ENCODE data around the gene KIF16B. TPM values are rescaled to one million over a fixed set of nuclear protein-coding genes. Genes with fewer than 3 reads are reported as not detected.
"Not testable (repeated sequence)": the region's sequence is repeated elsewhere in the genome, so short reads cannot be mapped to it uniquely, and the experiment has no call there.

The KIF16B gene
- total RNA-seq, 4 donors from 2014 or later: 16.6 to 29.6 (median 20.2) TPM

DNA sequence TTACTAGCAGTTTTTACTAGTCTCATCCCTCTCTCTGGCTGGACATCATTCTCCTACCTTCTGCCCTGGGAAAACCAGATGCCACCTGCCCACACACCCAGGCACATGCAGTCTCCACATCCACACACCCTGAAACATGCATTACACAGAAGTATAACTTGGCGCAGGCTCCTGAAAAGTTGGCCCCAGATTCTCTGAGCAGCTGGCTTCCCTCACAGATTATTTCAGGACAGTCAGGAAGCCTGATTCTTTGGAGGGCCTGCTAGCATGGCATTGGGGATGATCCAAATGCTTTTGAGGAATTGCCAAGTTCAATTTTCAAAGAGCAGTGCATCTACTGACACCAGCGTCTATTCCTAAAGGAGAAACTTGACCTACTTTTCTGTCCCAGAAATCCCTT is 27.8 kb upstream of the KIF16B start:
- no peak overlapping the region for H3K27ac ChIP-seq
- no peaks in the 10 kb centered on the region for H3K4me1 ChIP-seq
- no peaks in the 10 kb centered on the region for H3K27me3 ChIP-seq
- DNase-seq: no peak
- WGBS, 2 donors: 41 to 67% methylated on average over 2 of the region's 2 CpGs
- no peaks in the 10 kb centered on the region for H3K9me3 ChIP-seq
- no peaks in the 10 kb centered on the region for H3K36me3 ChIP-seq
- intact Hi-C loops (cut with DNase I): no loop called here
- no peak overlapping the region for H3K4me3 ChIP-seq
- TF ChIP-seq, protein P1, sequence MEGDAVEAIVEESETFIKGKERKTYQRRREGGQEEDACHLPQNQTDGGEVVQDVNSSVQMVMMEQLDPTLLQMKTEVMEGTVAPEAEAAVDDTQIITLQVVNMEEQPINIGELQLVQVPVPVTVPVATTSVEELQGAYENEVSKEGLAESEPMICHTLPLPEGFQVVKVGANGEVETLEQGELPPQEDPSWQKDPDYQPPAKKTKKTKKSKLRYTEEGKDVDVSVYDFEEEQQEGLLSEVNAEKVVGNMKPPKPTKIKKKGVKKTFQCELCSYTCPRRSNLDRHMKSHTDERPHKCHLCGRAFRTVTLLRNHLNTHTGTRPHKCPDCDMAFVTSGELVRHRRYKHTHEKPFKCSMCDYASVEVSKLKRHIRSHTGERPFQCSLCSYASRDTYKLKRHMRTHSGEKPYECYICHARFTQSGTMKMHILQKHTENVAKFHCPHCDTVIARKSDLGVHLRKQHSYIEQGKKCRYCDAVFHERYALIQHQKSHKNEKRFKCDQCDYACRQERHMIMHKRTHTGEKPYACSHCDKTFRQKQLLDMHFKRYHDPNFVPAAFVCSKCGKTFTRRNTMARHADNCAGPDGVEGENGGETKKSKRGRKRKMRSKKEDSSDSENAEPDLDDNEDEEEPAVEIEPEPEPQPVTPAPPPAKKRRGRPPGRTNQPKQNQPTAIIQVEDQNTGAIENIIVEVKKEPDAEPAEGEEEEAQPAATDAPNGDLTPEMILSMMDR (IDR thresholded peaks at IDR 0.05): no peak
- no peak for TF ChIP-seq POLR2A (IDR thresholded peaks at IDR 0.05)

DNA sequence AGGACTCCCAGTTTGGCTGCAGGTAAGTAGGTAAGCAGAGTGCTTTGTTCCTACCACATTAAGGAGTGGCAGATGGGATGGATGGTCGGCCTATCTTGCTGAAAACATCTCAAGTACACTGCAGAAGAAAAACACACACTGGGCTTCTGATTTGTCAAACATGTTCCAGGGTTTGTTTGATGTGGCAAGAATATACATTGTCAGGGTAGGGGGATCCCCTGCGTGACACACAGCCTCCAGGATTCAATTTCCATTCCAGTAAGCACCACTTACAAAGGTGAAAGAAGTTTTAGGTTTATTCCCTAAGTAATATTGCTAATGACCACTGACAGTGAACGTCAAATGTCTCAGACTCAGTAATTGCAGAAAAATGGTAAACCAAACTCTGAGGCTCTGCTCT is 26.0 kb upstream of the KIF16B start:
- Histone ChIP-seq H3K27ac (no peak overlapping the region), H3K4me1 (no peaks in the 10 kb centered on the region), H3K36me3 (no peaks in the 10 kb centered on the region), H3K27me3 (no peaks in the 10 kb centered on the region), H3K4me3 (no peak overlapping the region), H3K9me3 (no peaks in the 10 kb centered on the region)
- intact Hi-C loops (cut with DNase I): no loop called here
- TF ChIP-seq, protein P1 (IDR thresholded peaks at IDR 0.05): no peak
- no peak for TF ChIP-seq POLR2A (IDR thresholded peaks at IDR 0.05)
- 52 to 72% methylated on average over 3 of the region's 3 CpGs for WGBS, 2 donors
- no peak for DNase-seq

DNA sequence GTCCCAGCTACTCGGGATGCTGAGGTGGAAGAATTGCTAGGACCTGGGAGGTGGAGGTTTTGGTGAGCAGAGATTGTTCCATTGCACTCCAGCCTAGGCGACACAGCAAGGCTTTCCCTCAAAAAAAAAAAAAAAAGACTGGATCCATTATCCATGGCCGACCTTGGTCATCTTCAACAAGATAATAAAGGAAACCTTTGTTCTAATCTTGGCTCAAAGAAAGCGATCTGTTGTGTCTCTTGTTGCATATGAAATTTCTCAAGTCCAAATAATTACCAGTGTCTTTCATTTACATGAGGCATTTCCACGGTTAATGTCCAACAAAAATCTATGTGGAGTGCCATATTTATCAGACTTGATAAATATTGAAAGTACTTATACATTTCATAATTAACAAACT is 23.7 kb upstream of the KIF16B start:
- intact Hi-C loops (cut with DNase I): no loop called here
- Histone ChIP-seq H3K27me3 (no peaks in the 10 kb centered on the region), H3K4me3 (no peak overlapping the region), H3K9me3 (no peaks in the 10 kb centered on the region), H3K36me3 (no peaks in the 10 kb centered on the region), H3K27ac (no peak overlapping the region), H3K4me1 (no peaks in the 10 kb centered on the region)
- no peak for DNase-seq
- 74 to 85% methylated on average over 4 to 5 of the region's 5 CpGs for WGBS, 2 donors
- TF ChIP-seq, protein P1 (IDR thresholded peaks at IDR 0.05): no peak

DNA sequence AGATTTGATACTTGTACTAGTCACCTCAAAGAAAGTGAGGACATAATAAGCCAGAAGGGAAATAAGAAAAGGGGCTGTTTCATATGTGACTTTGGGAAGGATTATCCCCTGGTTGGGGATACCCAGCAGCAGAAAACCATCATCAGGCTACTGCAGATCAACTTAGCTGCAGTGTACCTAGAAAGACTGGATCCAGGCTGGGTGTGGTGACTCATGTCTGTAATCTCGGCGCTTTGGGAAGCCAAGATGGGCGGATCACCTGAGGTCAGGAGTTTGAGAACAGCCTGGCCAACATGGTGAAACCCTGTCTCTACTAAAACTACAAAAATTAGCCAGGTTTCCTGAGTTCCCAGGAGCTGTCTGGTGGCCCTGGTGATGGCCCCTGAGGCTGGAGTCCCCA is 23.2 kb upstream of the KIF16B start:
- 27 to 64% methylated on average over 2 to 3 of the region's 3 CpGs for WGBS, 2 donors
- H3K4me3 ChIP-seq; H3K36me3 ChIP-seq; intact Hi-C loops (cut with DNase I); H3K27me3 ChIP-seq; H3K27ac ChIP-seq; DNase-seq; H3K9me3 ChIP-seq; H3K4me1 ChIP-seq: not testable (repeated sequence)

DNA sequence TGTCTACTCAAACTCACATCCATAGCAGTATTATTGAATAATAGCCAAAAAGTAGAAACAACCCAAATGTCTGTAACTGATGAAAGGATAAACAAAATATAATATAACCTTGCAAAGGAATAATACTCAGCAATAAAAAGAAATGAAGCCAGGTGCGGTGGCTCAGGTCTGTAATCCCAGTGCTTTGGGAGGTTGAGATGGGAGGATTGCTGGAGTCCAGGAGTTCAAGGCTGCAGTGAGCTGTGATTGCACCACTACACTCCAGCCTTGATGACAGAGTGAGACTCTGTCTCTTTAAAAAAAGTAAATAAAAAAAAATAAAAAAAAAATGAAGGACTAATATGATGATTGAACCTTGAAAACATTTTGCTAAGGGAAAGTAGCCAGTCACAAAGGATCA is 22.1 kb upstream of the KIF16B start:
- Histone ChIP-seq H3K4me1 (no peaks in the 10 kb centered on the region), H3K9me3 (no peaks in the 10 kb centered on the region), H3K27me3 (peaks cover 0 to 4% (median 0%) of the 10 kb centered on the region in 4 donors), H3K27ac (no peak overlapping the region), H3K36me3 (no peaks in the 10 kb centered on the region), H3K4me3 (no peak overlapping the region)
- intact Hi-C loops (cut with DNase I): no loop called here
- TF ChIP-seq POLR2A (IDR thresholded peaks at IDR 0.05): no peak
- TF ChIP-seq, protein P1 (IDR thresholded peaks at IDR 0.05): no peak
- no peak for DNase-seq
- WGBS, 2 donors: 93 to 100% methylated on average over 1 of the region's 1 CpG

DNA sequence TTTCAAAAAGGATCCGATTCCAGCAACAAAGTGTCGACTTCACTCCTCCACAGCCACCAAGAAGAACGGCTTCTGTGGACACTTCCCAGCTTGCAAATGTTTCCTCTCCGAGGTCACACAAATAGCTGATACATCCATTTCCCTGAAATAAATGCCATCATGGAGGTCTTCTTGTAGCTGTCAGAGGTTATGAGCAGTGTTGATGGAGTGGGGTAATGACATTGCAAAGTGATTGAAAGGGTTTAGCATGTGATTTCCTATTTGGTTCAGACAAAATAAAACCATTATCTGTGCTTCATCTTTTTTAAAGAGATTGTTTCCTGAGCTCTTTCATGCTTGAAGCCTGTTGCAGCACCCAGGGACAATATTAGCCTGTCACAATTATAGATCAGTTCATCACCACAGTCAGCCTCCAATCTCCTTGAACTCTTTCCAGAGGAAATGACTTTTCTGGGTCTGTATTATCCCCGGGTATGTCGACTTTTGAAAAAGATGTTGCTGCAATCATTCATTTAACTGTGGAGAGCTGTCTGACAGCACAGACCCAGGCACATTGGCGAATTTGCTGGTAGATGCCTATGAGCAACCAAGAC is 16.9 kb upstream of the KIF16B start:
- intact Hi-C loops (cut with DNase I): no loop called here
- Histone ChIP-seq H3K9me3 (no peaks in the 10 kb centered on the region), H3K27ac (no peak overlapping the region), H3K4me1 (no peaks in the 10 kb centered on the region), H3K4me3 (no peak overlapping the region), H3K36me3 (no peaks in the 10 kb centered on the region), H3K27me3 (peaks cover 0 to 31% (median 0%) of the 10 kb centered on the region in 4 donors)
- 65 to 78% methylated on average over 6 to 7 of the region's 7 CpGs for WGBS, 2 donors
- DNase-seq: no peak
- TF ChIP-seq, protein P1 (IDR thresholded peaks at IDR 0.05): no peak
- TF ChIP-seq POLR2A (IDR thresholded peaks at IDR 0.05): no peak
